CD4-positive, alpha-beta memory T cell (primary cell): ENCODE measurements around the gene JAK1. TPM values are rescaled to one million over a fixed set of nuclear protein-coding genes. Genes with fewer than 3 reads are reported as not detected.
"Not testable (repeated sequence)": the region's sequence is repeated elsewhere in the genome, so short reads cannot be mapped to it uniquely, and the experiment has no call there.

ENCODE experiments used
- CTCF ChIA-PET: fragments of 350-600 bp; sonication (Branson Sonifier 250); formaldehyde crosslinking; loops from one replicate; lab custom pipeline; 2021; ENCODE audit warnings: inconsistent platforms; ENCODE audit not compliant: partially characterized antibody; lab: Charles Lee
- POLR2A ChIA-PET: fragments of 350-600 bp; sonication (Branson Sonifier 250); formaldehyde crosslinking; loops from one replicate; lab custom pipeline; 2021; ENCODE audit not compliant: partially characterized antibody; lab: Charles Lee
- DNase-seq, 5 donors: peaks; one replicate each; pipeline versions ENCODE4 v3.0.0 to v3.0.0-alpha.2; 2020 to 2022; ENCODE audit warnings: mixed read lengths in 1 of 5
- H3K27ac ChIP-seq: one replicate; pipeline ENCODE4 v1.7.0; 2013; ENCODE audit warnings: low read depth, low read length
- H3K27me3 ChIP-seq: 2 replicates; pipeline ENCODE4 v1.7.0; 2013; ENCODE audit warnings: mild to moderate bottlenecking, low read length, moderate library complexity; ENCODE audit not compliant: insufficient read depth
- H3K36me3 ChIP-seq: 2 replicates; pipeline ENCODE4 v1.7.0; 2013; ENCODE audit warnings: mild to moderate bottlenecking, low read length, moderate library complexity; ENCODE audit not compliant: insufficient read depth
- H3K4me1 ChIP-seq: 2 replicates; pipeline ENCODE4 v1.7.0; 2013; ENCODE audit warnings: mild to moderate bottlenecking, low read length, moderate library complexity; ENCODE audit not compliant: insufficient read depth
- H3K4me3 ChIP-seq, 2 donors: one replicate each; pipeline ENCODE4 v1.7.0; 2013; ENCODE audit warnings: low read length in 2 of 2, mild to moderate bottlenecking in 1 of 2
- H3K9me3 ChIP-seq, 2 donors: one replicate each; pipeline ENCODE4 v1.7.0; 2013; ENCODE audit warnings: low read length in 2 of 2, control low read depth in 1 of 2; ENCODE audit not compliant: control insufficient read depth in 1 of 2
- H3K27ac Mint-ChIP-seq, 7 donors: one replicate each; pipeline ENCODE4 v1.8.0; 2020 to 2021; ENCODE audit warnings: mixed read lengths in 7 of 7, mild to moderate bottlenecking in 6 of 7, inconsistent platforms in 3 of 7, moderate library complexity in 3 of 7
- H3K27me3 Mint-ChIP-seq, 2 donors: one replicate each; pipeline ENCODE4 v1.8.0; 2020 to 2021; ENCODE audit warnings: mixed read lengths in 2 of 2
- H3K36me3 Mint-ChIP-seq, 2 donors: one replicate each; pipeline ENCODE4 v1.8.0; 2020 to 2021; ENCODE audit warnings: mixed read lengths in 2 of 2, inconsistent platforms in 1 of 2, mild to moderate bottlenecking in 1 of 2
- H3K4me1 Mint-ChIP-seq, 4 donors: one replicate each; pipeline ENCODE4 v1.8.0; 2020 to 2021; ENCODE audit warnings: mixed read lengths in 4 of 4, mild to moderate bottlenecking in 1 of 4
- H3K4me3 Mint-ChIP-seq, 8 donors: one replicate each; pipeline ENCODE4 v1.8.0; 2020 to 2021; ENCODE audit warnings: mixed read lengths in 8 of 8, mild to moderate bottlenecking in 7 of 8, moderate library complexity in 6 of 8, inconsistent platforms in 3 of 8
- H3K9me3 Mint-ChIP-seq, 8 donors: one replicate each; pipeline ENCODE4 v1.8.0; 2020 to 2021; ENCODE audit warnings: mixed read lengths in 8 of 8, mild to moderate bottlenecking in 5 of 8, inconsistent platforms in 3 of 8, moderate library complexity in 1 of 8
- intact Hi-C: fragments of 100-400 bp; cut with micrococcal nuclease; formaldehyde crosslinking; loops from one replicate; pipeline ENCODE4 v1.15.1; 2023
- polyA plus RNA-seq, 2 donors: library from polyadenylated mRNA; unstranded; fragments of 300-500 nt; fragmentation: Illumina TruSeq; gene quantifications; one replicate each; pipeline ENCODE4 v1.2.3, GENCODE V29; 2021
- total RNA-seq, 2 experiments: library from RNA; stranded (reverse); gene quantifications; one replicate each; pipeline ENCODE4 v1.2.3, GENCODE V29; 2021

The JAK1 gene
- total and polyA plus RNA-seq, 4 experiments from 2014 or later: 163 to 372 (median 314) TPM

- intact Hi-C loops: loop anchor here (2.0 to 10.0 kb wide), 4 partner anchors 48 to 856 kb away; partner anchors contain the start of gene JAK1
- Mint-ChIP-seq H3K36me3 (peaks cover 12 to 20% of the 10 kb centered on the region in 2 donors), H3K4me3 (peak overlapping the region; percentile 3 to 86 (median 71)), H3K4me1 (peaks cover 33 to 51% (median 44%) of the 10 kb centered on the region in 4 donors), H3K27ac (peak overlapping the region; percentile 38 to 92 (median 81)), H3K27me3 (no peaks in the 10 kb centered on the region), H3K9me3 (no peaks in the 10 kb centered on the region)
- ChIA-PET CTCF (no interaction called here), POLR2A (interaction anchor here (1.0 to 1.5 kb wide), 2 partner anchors 9 to 237 kb away, joined by 3 to 4 read pairs; no protein-coding TSS in a partner anchor)
- H3K4me1 ChIP-seq: peaks cover 38% of the 10 kb centered on the region
- peaks cover 7% of the 10 kb centered on the region for H3K36me3 ChIP-seq
- H3K27me3 ChIP-seq: no peaks in the 10 kb centered on the region
- H3K4me3 ChIP-seq: no peak overlapping the region
- no peak for DNase-seq
- H3K9me3 ChIP-seq: no peaks in the 10 kb centered on the region
- no peak overlapping the region for H3K27ac ChIP-seq
These were observed 137.5 kb downstream of the JAK1 start for GRCh38 chr1:64828829-64829228.

- POLR2A ChIA-PET: interaction anchor here (1.4 to 2.2 kb wide), 4 partner anchors 139 to 249 kb away, joined by 3 to 12 read pairs (median 5); partner anchors contain the start of gene JAK1
- Histone ChIP-seq H3K4me1 (peaks cover 38% of the 10 kb centered on the region), H3K36me3 (no peaks in the 10 kb centered on the region), H3K27ac (peak overlapping the region; percentile 51), H3K9me3 (no peaks in the 10 kb centered on the region), H3K27me3 (no peaks in the 10 kb centered on the region), H3K4me3 (peak overlapping the region in 1 of 2 donors; percentile 13)
- peak; percentile 35 to 48 (median 38) for DNase-seq
- CTCF ChIA-PET: interaction anchor here (0.9 to 2.0 kb wide), 5 partner anchors 11 to 581 kb away, joined by 3 to 6 read pairs (median 3); partner anchors contain the start of gene RAVER2
- peaks cover 0 to 3% of the 10 kb centered on the region in 2 donors for H3K36me3 Mint-ChIP-seq
- H3K27ac Mint-ChIP-seq: peak overlapping the region; percentile 71 to 95 (median 86)
- no peaks in the 10 kb centered on the region for H3K27me3 Mint-ChIP-seq
- intact Hi-C loops: loop anchor here (2.0 to 10.0 kb wide), 4 partner anchors 38 to 858 kb away; no protein-coding TSS in a partner anchor
- H3K9me3 Mint-ChIP-seq: no peaks in the 10 kb centered on the region
- H3K4me3 Mint-ChIP-seq: peak overlapping the region; percentile 42 to 83 (median 72)
- H3K4me1 Mint-ChIP-seq: peaks cover 33 to 51% (median 44%) of the 10 kb centered on the region in 4 donors
These were observed 139.4 kb downstream of the JAK1 start for GRCh38 chr1:64826991-64827390.

- POLR2A ChIA-PET: interaction anchor here (0.6 to 0.9 kb wide), 2 partner anchors 142 to 252 kb away, joined by 4 read pairs; partner anchors contain the start of gene JAK1
- no peaks in the 10 kb centered on the region for H3K27me3 ChIP-seq
- Mint-ChIP-seq H3K27ac (peak overlapping the region in 5 of 7 donors; percentile 13 to 82 (median 52)), H3K4me3 (peak overlapping the region in 5 of 8 donors; percentile 44 to 66 (median 54)), H3K4me1 (peaks cover 21 to 35% (median 30%) of the 10 kb centered on the region in 4 donors), H3K36me3 (no peaks in the 10 kb centered on the region), H3K27me3 (no peaks in the 10 kb centered on the region), H3K9me3 (peaks cover 0 to 1% (median 0%) of the 10 kb centered on the region in 8 donors)
- DNase-seq: peak; percentile 59 to 68 (median 63)
- H3K9me3 ChIP-seq: no peaks in the 10 kb centered on the region
- H3K36me3 ChIP-seq: no peaks in the 10 kb centered on the region
- intact Hi-C loops: loop anchor here (1.0 to 10.0 kb wide), 4 partner anchors 80 to 861 kb away; no protein-coding TSS in a partner anchor
- H3K4me3 ChIP-seq: no peak overlapping the region
- CTCF ChIA-PET: interaction anchor here (0.6 to 3.9 kb wide), 27 partner anchors 9 to 592 kb away, joined by 3 to 45 read pairs (median 3); no protein-coding TSS in a partner anchor
- no peak overlapping the region for H3K27ac ChIP-seq
- H3K4me1 ChIP-seq: peaks cover 22% of the 10 kb centered on the region
These were observed 142.5 kb downstream of the JAK1 start for GRCh38 chr1:64823691-64824476.

- Histone ChIP-seq H3K27ac (no peak overlapping the region), H3K9me3 (no peaks in the 10 kb centered on the region), H3K4me3 (no peak overlapping the region), H3K4me1 (peaks cover 10% of the 10 kb centered on the region), H3K27me3 (no peaks in the 10 kb centered on the region), H3K36me3 (no peaks in the 10 kb centered on the region)
- H3K9me3 Mint-ChIP-seq: peaks cover 0 to 3% (median 0%) of the 10 kb centered on the region in 8 donors
- ChIA-PET POLR2A (interaction anchor here (0.9 kb wide), 1 partner anchor 144 kb away, joined by 4 read pairs; the partner anchor contains the start of gene JAK1), CTCF (interaction anchor here (1.2 to 3.9 kb wide), 8 partner anchors 16 to 553 kb away, joined by 3 to 45 read pairs (median 7); no protein-coding TSS in a partner anchor)
- peak overlapping the region in 1 of 7 donors; percentile 72 for H3K27ac Mint-ChIP-seq
- DNase-seq: no peak
- no peaks in the 10 kb centered on the region for H3K36me3 Mint-ChIP-seq
- no peak overlapping the region for H3K4me3 Mint-ChIP-seq
- H3K27me3 Mint-ChIP-seq: no peaks in the 10 kb centered on the region
- intact Hi-C loops: loop anchor here (10.0 kb wide), 1 partner anchor 862 kb away; no protein-coding TSS in a partner anchor
- H3K4me1 Mint-ChIP-seq: peaks cover 14 to 22% (median 19%) of the 10 kb centered on the region in 4 donors
These were observed 143.7 kb downstream of the JAK1 start for GRCh38 chr1:64822621-64823020.

- intact Hi-C loops: loop anchor here (10.0 kb wide), 1 partner anchor 864 kb away; no protein-coding TSS in a partner anchor
- POLR2A ChIA-PET, H3K4me1 ChIP-seq, H3K4me3 Mint-ChIP-seq, CTCF ChIA-PET, H3K27ac Mint-ChIP-seq, H3K27me3 Mint-ChIP-seq, DNase-seq, H3K36me3 Mint-ChIP-seq, H3K9me3 Mint-ChIP-seq, H3K4me3 ChIP-seq, H3K9me3 ChIP-seq, H3K27ac ChIP-seq, H3K36me3 ChIP-seq, H3K27me3 ChIP-seq: not testable (repeated sequence)
- H3K4me1 Mint-ChIP-seq: peaks cover 4 to 13% (median 5%) of the 10 kb centered on the region in 4 donors
These were observed 145.8 kb downstream of the JAK1 start for GRCh38 chr1:64820572-64820971.

- H3K36me3 ChIP-seq, H3K4me3 ChIP-seq, H3K27me3 Mint-ChIP-seq, DNase-seq, H3K9me3 ChIP-seq, H3K27me3 ChIP-seq, POLR2A ChIA-PET, H3K27ac Mint-ChIP-seq, H3K4me3 Mint-ChIP-seq, H3K9me3 Mint-ChIP-seq, H3K4me1 ChIP-seq, H3K27ac ChIP-seq, CTCF ChIA-PET, H3K4me1 Mint-ChIP-seq, H3K36me3 Mint-ChIP-seq, intact Hi-C loops: not testable (repeated sequence)
These were observed 149.0 kb downstream of the JAK1 start for GRCh38 chr1:64817364-64817763.

GRCh38 chr1:64814427-64814826 is 151.9 kb downstream of the JAK1 start:
- H3K36me3 ChIP-seq: no peaks in the 10 kb centered on the region
- Mint-ChIP-seq H3K27ac (no peak overlapping the region), H3K4me1 (peaks cover 0 to 6% (median 1%) of the 10 kb centered on the region in 4 donors), H3K27me3 (no peaks in the 10 kb centered on the region), H3K9me3 (peaks cover 0 to 7% (median 2%) of the 10 kb centered on the region in 8 donors), H3K36me3 (peaks cover 0 to 5% of the 10 kb centered on the region in 2 donors), H3K4me3 (no peak overlapping the region)
- no peaks in the 10 kb centered on the region for H3K27me3 ChIP-seq
- H3K27ac ChIP-seq: no peak overlapping the region
- POLR2A ChIA-PET: no interaction called here
- DNase-seq: no peak
- H3K4me1 ChIP-seq: no peaks in the 10 kb centered on the region
- intact Hi-C loops: no loop called here
- H3K9me3 ChIP-seq: no peaks in the 10 kb centered on the region
- H3K4me3 ChIP-seq: no peak overlapping the region
- CTCF ChIA-PET: no interaction called here
